Measurements from ENCODE around the gene SLITRK1.

GRCh38 chr13:83831796-83832195, 50.5 kb downstream of the SLITRK1 start:
- TF ChIP-seq CTCF (IDR thresholded peaks at IDR 0.05 in 8 of 11, conservative IDR thresholded peaks at IDR 0.05 in 3 of 11) (no peak), POLR2AphosphoS5 (IDR thresholded peaks at IDR 0.05) (no peak), POLR2A (IDR thresholded peaks at IDR 0.05) (no peak)

Measured in spleen (tissue), 7 donors.